GM21737 (cell line): Measurements from ENCODE around the gene FKBP2.

Source experiments
- ATAC-seq: cut with Tn5 transposase; IDR thresholded peaks from one replicate; pipeline ENCODE4 v1.9.1; 2021; ENCODE audit warnings: mild to moderate bottlenecking, moderate library complexity; ENCODE audit not compliant: unreplicated experiment

Gene FKBP2

DNA sequence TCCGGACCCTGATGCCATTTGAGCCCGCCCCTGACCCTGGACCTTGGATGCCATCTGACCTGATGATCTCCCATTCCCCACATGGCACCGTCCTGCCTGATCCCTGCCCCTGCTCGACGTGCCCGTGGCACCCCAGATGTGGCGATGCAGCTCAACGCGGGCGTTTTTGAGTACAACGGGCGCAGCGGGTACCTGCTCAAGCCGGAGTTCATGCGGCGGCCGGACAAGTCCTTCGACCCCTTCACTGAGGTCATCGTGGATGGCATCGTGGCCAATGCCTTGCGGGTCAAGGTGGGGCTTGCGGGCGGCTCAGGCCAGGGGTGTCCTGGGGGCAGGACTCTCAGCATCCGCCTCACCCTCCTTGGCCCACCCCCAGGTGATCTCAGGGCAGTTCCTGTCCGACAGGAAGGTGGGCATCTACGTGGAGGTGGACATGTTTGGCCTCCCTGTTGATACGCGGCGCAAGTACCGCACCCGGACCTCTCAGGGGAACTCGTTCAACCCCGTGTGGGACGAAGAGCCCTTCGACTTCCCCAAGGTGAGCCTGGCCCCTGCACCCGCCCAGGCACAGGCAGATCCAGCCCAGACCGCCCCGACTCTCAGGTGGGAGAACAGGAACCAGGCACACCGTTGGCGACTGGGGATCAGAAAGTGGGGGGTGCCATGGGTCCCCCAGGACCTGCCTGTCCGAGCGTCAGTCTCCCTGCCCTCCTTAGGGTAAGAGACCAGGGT, 21.5 kb downstream of the FKBP2 start:
- ATAC-seq: no peak

DNA sequence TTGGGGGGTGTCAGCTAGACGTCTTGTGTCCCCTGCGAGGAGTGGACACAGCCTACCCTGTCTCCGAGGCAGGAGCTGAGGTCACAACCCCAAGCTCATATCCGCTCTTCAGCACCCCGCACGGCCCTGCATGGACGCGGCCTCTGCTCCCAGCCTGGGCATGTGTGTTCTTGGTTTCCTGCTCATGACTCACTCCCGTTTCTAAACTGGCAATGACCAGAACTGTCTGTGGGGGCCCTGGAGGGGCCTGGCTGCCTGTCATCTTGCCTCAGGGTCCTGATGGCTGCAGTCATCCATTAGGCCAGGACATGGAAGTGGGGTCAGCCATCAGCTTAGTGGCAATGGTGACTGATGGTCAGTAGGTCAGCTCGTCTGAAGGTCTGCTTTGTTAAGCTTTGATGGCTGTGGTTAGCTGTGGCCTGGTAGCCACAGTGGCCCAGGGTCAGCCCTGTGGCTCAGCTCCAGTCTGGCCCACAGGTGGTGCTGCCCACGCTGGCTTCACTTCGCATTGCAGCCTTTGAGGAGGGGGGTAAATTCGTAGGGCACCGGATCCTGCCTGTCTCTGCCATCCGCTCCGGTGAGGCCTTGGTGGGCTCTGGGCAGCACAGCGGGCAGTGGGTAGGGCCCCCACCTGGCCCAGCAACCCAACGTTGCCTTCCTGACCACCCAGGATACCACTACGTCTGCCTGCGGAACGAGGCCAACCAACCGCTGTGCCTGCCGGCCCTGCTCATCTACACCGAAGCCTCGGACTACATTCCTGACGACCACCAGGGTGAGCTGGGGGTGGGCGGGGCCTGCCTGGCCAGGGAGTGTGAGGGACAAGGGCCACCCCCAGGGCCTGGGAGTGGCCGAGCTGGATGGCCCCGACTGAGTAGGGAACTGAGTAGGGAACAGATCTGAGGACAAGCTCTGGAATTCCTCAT, 22.4 kb downstream of the FKBP2 start:
- no peak for ATAC-seq

DNA sequence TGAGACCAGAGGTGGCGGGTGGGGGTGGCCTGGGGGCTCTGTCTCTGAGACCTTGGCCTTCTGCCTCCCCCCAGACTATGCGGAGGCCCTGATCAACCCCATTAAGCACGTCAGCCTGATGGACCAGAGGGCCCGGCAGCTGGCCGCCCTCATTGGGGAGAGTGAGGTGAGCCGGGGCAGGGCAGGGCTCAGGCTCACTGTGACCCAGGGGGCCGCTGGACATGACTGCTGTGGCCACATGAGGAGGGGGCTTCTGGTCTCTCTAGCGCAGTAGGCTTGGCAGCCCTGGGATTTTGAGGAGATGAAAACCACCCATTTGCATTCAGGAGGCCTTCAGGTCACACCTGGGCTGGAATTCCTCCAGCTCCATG, 23.0 kb downstream of the FKBP2 start:
- ATAC-seq: no peak

DNA sequence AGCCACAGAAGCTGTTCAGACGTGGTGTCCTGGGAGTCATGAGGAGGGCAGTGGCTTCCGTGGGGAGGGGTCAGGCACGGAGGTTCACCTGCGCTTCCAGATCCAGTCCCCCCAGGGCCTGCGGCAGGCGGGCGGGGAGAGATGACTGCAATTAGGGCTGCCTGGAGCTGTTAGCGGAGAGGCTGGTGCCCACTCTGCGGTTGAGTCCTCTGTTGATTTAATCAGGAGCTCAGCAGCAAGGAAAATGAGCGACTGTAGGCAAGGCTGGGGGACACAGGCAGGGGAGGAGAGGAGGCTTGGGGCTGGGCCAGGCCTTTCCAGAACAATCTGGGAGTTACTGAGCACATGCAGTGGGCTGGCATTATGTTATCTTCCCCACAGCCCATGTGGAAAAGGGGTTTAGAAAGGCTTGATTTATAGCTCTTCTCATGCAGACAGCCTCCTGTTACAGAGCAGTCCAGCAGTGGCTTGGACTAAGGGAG, 23.5 kb downstream of the FKBP2 start:
- ATAC-seq: no peak

DNA sequence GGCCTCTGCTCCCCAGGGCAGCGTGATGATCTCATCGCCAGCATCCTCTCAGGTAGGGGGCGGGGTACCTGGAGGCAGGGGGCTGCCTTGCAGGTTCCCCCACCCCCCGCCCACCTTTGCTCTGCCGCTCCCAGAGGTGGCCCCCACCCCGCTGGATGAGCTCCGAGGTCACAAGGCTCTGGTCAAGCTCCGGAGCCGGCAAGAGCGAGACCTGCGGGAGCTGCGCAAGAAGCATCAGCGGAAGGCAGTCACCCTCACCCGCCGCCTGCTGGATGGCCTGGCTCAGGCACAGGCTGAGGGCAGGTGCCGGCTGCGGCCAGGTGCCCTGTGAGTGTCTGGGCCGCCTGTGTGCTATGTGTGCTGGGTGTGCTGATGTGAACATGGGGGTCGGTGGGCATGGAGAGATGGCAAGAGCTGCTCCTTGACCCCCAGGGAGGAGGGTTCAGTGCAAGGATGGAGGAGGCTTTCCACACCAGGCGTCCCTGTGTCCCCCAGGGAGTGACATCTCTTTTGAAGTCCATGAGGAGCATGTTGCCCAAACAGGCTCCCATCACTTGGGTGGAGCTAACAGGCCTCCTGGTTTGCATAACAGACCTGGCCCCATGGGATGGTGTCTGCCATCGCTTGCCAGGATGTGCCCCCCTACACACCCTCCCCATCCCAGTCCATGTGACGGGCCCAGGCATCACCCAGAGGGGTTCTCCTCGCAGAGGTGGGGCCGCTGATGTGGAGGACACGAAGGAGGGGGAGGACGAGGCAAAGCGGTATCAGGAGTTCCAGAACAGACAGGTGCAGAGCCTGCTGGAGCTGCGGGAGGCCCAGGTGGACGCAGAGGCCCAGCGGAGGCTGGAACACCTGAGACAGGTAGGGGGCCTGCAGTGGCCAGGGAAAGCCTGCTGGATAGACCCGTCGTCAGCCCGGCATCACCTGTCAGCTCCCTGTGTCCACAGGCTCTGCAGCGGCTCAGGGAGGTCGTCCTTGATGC, 24.6 kb downstream of the FKBP2 start:
- ATAC-seq: no peak

DNA sequence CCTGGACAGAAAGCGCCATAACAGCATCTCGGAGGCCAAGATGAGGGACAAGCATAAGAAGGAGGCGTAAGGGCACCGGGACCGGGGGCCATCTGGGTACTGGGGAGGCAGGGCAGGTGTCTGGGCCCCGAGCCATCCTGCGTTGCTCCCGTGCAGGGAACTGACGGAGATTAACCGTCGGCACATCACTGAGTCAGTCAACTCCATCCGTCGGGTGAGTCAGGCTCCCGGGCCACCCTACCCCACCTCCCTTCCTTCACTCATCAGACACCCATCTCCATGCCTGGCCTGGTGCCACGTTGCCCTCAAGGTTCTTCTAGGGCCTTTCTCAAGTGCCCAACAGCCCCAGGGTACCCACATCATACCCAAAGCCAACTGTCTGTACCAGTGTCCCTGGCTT, 25.4 kb downstream of the FKBP2 start:
- ATAC-seq: no peak

DNA sequence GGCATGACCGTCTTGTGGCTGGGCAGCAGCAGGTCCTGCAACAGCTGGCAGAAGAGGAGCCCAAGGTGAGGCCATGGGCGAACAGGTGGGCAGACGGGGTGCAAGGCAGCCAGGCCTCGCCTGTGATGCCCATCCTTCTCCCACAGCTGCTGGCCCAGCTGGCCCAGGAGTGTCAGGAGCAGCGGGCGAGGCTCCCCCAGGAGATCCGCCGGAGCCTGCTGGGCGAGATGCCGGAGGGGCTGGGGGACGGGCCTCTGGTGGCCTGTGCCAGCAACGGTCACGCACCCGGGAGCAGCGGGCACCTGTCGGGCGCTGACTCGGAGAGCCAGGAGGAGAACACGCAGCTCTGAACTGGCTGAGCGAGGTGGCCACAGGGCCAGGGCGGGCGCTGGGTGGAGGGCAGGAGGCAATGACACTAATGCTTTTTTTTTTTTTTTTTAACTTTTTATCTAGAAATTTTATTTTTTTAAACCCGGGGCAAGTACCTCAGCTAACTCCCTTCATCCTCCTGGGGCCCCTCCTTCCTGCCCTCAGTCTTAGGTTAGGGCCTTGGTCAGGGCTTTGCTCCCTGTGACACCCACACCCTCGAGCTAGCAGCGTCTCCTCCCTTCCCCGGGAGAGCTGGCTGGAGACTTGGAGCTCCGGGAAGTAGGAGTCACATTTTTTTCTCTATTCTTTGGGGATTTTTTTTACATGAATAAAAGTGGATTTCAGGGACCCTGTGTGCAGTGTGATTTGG, 26.5 kb downstream of the FKBP2 start:
- no peak for ATAC-seq

DNA sequence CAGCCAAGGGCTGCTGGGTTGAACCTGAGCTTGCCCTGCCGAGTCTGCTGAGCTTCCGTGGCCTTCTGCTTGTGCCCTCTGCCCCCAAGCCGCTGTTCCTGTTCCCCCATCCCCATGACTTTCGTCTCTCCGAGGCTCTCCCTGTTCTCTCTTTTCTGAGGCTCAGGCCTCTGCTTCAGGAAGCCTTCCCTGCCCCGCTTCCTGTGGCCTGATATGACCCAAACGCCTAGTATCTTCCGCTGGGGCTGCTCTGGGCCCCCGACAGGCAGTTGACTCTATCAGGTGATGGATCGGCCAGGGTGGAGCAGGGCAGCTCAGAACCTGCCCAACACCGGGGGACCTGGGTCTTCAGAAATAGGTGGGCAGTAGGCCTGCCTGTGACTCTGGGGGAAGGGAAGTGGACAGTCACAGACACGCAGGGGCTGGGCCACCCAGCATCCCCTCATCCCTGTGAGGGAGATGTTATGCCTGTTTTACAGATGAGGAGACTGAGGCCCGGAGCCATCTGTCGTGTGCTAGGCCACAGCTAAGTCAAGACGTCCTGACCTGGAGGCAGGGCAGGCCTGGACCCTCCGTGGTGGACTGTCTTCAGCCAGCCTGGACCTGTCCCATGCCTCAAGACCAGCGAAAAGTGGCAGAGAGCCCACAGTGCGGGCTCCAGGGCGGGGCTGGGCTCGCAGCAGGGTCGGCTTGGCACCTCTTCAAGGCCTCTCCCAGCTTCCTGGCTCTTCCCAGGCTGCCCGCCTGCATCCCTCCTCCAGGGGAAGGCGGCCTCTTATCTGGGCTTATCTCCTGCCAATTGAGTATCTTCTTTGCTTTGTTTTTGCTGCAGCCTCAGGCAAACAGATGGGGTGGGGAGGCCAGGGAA, 27.4 kb downstream of the FKBP2 start:
- no peak for ATAC-seq

DNA sequence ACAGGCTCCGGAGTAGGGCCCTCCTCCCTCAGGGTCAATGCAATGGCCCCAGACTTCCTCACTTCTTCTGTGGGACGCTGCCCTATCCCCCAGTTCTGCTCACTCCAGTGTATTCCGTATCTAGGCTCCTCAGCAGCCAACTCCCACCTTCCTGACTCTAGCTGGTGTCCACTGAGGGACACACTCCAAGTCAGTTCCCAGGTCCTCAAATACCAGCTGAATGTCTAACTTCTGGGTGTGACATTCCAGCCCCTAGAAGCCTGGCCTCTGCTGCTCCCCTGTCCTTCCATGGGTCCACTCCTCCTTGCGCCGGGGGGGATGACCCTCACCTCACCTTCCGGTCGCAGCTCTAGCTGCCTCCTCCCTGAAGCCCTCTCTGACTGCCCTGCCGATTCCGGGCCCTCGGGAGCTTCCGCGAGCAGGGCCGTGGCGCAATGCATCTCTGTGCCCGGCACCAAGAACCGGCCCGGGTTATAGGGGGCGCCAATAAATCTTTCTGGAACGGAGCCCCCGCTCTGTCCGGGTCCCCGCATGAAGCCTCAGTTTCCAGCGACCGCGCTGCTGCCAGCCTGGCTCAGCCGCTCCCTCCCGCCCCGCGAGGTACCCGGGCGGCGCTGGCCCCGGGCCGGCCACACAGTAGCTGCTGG, 28.1 kb downstream of the FKBP2 start:
- peak; percentile 17 for ATAC-seq

DNA sequence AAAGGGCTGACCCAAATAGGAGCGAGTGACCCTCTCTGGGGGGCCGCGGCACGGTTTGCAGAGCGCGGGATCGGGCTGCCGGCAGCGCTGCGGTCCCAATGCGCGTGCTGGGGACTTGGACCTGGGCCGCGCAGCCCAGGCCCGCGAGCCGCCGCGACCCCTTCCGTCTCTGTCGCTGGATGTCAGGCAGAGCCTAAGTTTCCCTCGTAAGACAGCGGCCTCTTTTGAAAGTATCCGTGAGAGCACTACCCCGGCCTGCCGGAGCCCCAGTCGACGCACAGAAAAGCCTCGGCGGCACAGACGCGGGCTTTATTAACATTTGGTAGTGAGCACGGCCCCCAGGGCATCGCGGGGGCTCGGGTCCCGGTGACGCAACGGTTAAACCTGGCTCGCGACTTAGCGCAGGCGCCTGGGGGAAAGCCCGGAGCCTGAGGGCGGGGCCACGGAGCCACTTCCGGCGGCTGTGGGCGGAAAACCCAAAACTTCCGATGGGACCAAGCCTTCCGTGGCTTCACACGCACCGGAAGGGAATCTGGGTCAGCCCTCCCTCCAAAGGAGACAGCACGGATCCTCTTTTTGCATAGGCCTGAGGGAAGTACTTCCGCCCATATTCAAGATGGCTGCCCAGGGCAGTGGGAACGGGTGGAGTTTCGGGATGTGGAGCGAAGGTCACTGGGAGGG, 28.8 kb downstream of the FKBP2 start:
- peak; percentile 57 for ATAC-seq

DNA sequence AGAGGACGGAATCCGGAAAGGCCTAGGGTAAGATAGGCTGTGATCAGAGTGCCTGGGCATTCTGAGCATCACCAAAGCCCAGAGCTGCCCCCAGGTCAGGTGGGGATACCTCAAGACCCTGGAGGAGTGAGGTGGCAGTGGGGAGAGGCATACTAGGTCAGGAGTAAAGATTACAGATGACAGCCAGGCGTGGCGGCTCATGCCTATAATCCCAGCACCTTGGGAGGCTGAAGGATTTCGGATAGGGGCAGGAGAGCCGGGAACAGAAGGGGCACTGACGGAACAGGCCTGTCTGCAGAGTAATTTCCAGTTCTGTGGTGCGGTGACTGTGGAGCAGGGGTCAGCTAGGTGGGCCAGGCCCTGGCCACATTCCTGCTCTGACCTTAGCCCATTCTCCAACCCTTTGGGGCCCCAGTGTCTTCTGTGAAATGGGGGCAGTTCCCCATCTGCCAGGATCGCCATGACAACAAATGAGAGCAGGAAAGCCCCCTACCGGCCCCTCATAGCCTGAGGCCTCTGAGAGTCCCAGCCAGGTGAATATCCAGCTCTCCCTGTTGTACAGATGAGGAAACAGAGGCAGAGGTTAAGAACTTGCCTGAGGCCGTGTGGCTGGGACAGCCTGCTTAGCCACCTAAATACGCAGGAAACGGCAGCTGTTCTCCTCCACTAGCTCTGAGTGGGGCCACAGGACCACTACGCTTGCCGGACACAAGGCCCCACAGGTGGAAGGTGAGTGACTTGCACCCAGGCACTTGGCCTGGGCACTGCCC, 34.3 kb downstream of the FKBP2 start:
- no peak for ATAC-seq

DNA sequence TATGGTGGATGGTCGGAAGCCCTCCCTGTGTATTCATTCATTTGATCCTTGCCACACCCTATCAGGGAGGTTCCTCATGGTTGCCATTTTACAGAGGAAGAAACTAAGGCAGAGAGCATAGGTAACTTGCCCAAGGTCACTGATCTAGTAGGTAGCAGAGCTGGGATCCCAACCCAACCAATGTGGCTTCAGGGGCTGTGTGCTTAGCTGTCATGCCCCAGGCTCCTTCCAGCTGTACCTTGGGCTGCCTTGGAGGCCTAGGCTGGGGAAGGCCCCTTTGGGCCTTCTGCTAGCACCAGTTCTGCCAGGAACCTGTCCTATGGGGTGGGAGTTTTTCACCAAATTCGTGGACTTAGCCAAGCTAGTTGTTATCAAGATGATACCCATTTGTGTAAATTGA, 34.9 kb downstream of the FKBP2 start:
- ATAC-seq: no peak

DNA sequence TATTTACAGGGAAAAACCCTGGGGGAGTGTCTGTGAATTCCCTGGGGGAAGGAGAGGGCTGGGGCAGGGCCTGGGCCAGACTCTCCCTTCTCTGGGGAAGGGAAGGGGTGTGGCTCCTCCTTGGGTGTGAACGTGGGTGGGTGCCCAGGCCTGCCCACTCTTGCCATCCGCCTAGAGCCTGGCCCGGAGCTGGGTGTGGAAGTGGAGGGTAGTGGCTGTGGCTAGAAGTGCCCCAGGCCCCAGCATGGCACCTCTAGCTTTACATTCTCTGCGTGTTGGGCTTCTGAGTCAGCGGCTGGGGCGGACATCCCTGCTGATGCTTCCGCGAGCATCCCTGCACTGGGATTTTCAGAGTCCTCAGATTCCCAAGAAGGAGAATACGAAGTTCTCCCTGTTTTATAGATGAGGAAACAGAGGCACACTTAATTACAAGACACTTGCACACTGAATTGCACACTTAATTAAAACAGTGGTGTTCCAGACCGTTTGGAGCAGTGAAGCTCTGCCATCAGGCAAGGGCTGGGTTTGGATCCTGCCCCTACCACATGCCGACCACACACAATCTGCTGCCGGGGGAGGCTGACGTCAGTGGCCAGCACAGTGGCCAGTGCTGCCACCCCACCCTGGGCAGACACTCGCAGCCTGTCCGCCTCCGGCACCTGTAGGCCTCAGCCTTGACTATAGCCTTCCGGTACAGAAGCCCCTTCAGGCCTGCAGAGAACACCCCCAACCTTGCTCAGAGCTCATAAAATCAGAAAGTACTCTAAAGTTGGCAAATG, 35.9 kb downstream of the FKBP2 start:
- ATAC-seq: no peak

DNA sequence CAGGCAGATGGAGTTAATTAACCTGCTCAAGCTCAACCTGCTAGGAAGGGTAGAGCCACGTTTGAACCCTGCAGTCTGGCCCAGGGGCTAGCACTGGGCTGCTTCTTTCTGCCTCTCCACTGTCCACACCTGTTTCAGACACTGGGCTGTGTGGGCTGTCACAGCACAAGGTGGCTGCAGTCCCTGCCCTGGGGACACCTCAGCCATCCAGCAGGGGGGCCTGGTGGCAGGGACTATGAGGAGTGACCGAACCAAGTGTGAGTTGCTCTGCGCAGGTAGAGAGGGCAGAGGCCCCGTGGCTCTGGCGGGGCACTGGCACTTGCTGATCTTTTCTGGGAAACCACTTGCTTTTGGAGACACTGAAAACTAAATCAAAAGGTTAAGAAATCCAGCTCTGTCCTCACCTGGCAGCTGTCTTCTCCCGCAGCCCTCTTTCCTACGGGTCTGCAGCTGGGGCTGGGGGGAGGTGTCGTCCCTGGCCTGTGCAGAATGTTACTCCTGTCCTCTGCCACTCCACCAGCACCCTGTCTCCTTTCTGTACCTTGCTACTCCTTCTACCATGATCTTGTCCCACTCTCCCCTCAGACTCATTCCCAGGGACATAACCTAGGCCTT, 37.8 kb downstream of the FKBP2 start:
- ATAC-seq: no peak

DNA sequence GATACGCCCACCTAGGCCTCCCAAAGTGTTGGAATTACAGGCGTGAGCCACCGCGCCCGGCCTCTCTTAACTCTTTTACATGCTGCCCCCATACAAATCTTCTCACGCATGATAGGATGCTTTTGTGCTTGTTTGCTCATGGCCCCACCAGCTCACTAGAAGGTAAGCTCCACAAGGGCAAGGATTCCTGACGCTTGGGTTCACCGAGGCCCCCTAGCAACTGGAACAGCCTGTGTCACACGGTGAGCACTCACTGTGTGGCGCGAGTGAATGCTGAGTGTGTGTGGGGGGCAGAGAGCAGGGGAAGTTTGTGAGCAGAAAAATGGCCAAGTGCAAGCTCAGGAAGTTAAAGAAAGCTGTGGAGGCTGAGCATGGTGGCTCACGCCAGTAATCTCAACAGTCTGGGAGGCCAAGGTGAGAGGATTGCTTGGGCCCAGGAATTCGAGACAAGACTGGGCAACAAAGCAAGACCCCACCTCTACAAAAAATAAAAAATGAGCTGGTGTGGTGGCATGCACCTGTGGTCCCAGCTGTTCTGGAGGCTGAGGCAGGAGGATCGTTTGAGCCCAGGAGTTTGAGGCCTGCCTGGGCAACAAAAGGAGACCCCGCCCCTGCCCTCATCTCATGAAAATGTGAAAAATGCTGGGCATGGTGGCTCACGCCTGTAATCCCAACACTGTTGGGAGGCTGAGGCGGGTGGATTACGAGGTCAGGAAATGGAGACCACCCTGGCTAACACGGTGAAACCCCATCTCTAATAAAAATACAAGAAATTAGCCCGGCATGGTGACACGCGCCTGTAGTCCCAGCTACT, 41.3 kb downstream of the FKBP2 start:
- no peak for ATAC-seq
